Nephron progenitor cell (in vitro differentiated cells): ENCODE data around the gene ZNF546.

Experiments
- DNase-seq: peaks from one replicate; pipeline ENCODE4 v3.0.0; 2021
- H3K27ac Mint-ChIP-seq: 2 replicates; pipeline ENCODE4 v1.8.0; 2021; ENCODE audit warnings: mild to moderate bottlenecking, moderate library complexity, mixed read lengths
- H3K27me3 Mint-ChIP-seq: 2 replicates; pipeline ENCODE4 v1.8.0; 2021; ENCODE audit warnings: mild to moderate bottlenecking, low read depth, mixed read lengths; ENCODE audit not compliant: poor library complexity
- H3K36me3 Mint-ChIP-seq: 2 replicates; pipeline ENCODE4 v1.8.0; 2021; ENCODE audit warnings: low read depth, mixed read lengths
- H3K4me1 Mint-ChIP-seq: 2 replicates; pipeline ENCODE4 v1.8.0; 2021; ENCODE audit warnings: mixed read lengths
- H3K4me3 Mint-ChIP-seq: 2 replicates; pipeline ENCODE4 v1.8.0; 2021; ENCODE audit warnings: mild to moderate bottlenecking, moderate library complexity, mixed read lengths
- H3K9me3 Mint-ChIP-seq: 2 replicates; pipeline ENCODE4 v1.8.0; 2021; ENCODE audit warnings: mild to moderate bottlenecking, moderate library complexity, mixed read lengths
- TF ChIP-seq, protein P1 (sequence below): fragments of 200-600 bp; sonication (generic); IDR thresholded peaks from 2 replicates; pipeline ENCODE4 v1.5.0; 2021; ENCODE audit warnings: antibody characterized with exemption

Gene ZNF546

GRCh38 chr19:39970425-39970674 lies 26.5 kb upstream of the ZNF546 start:
- Mint-ChIP-seq H3K4me3 (peak overlapping the region; percentile 95), H3K4me1 (peaks cover 36% of the 10 kb centered on the region), H3K27ac (peak overlapping the region; percentile 96), H3K36me3 (peaks cover 34% of the 10 kb centered on the region), H3K9me3 (peaks cover 4% of the 10 kb centered on the region), H3K27me3 (no peaks in the 10 kb centered on the region)
- TF ChIP-seq, protein P1, sequence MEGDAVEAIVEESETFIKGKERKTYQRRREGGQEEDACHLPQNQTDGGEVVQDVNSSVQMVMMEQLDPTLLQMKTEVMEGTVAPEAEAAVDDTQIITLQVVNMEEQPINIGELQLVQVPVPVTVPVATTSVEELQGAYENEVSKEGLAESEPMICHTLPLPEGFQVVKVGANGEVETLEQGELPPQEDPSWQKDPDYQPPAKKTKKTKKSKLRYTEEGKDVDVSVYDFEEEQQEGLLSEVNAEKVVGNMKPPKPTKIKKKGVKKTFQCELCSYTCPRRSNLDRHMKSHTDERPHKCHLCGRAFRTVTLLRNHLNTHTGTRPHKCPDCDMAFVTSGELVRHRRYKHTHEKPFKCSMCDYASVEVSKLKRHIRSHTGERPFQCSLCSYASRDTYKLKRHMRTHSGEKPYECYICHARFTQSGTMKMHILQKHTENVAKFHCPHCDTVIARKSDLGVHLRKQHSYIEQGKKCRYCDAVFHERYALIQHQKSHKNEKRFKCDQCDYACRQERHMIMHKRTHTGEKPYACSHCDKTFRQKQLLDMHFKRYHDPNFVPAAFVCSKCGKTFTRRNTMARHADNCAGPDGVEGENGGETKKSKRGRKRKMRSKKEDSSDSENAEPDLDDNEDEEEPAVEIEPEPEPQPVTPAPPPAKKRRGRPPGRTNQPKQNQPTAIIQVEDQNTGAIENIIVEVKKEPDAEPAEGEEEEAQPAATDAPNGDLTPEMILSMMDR = no peak
- no peak for DNase-seq

GRCh38 chr19:39970675-39971379 lies 26.0 kb upstream of the ZNF546 start, which contains the start of gene PSMC4:
TSS of gene PSMC4 (plus strand) at chr19:39971165. CDS start at chr19:39971203, 38 bp downstream.
- DNase-seq = peak; percentile 97
- TF ChIP-seq, protein P1 = peak; percentile 45
- Mint-ChIP-seq H3K4me3 (peak within 1 kb of the TSS; percentile 95), H3K36me3 (peaks cover 39% of the 10 kb centered on the region), H3K27me3 (no peaks in the 10 kb centered on the region), H3K9me3 (peaks cover 4% of the 10 kb centered on the region), H3K27ac (peak within 1 kb of the TSS; percentile 96), H3K4me1 (peaks cover 36% of the 10 kb centered on the region)

DNA sequence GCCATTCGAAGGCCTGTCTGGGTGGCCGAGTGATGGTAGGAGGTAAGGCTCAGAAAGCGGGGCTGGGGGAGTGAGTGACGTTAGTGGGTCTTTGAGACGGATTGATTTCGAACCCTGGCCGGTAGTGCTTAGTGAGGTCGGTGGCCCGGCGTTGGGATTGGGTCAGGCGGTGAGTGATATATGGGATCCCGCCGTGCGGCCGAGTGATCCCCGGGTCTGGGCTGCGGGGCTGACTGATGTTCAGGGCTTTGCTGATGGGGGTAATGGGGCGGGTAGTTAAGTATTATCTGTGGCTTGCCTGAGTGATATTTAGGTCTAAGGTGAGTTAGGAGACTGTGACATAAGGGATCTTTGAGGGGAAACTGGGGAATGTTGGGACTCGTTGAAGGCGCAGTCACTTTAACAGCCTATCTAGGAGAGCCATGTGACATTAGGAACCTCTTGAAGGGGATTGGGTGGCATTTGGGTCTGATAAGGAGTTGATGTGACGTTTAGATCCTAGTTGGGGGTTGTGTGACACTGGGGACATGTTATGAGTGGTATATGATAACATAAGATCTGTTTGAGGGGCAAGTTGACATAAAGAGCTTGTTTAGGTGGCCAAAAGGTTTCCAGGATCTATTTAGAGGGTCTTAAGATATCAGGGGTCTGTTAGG lies 25.4 kb upstream of the ZNF546 start:
- TF ChIP-seq, protein P1 = no peak
- peak; percentile 56 for DNase-seq
- Mint-ChIP-seq H3K4me3 (peak overlapping the region; percentile 95), H3K36me3 (peaks cover 41% of the 10 kb centered on the region), H3K4me1 (peaks cover 36% of the 10 kb centered on the region), H3K9me3 (peaks cover 4% of the 10 kb centered on the region), H3K27me3 (no peaks in the 10 kb centered on the region), H3K27ac (peak overlapping the region; percentile 95)

DNA sequence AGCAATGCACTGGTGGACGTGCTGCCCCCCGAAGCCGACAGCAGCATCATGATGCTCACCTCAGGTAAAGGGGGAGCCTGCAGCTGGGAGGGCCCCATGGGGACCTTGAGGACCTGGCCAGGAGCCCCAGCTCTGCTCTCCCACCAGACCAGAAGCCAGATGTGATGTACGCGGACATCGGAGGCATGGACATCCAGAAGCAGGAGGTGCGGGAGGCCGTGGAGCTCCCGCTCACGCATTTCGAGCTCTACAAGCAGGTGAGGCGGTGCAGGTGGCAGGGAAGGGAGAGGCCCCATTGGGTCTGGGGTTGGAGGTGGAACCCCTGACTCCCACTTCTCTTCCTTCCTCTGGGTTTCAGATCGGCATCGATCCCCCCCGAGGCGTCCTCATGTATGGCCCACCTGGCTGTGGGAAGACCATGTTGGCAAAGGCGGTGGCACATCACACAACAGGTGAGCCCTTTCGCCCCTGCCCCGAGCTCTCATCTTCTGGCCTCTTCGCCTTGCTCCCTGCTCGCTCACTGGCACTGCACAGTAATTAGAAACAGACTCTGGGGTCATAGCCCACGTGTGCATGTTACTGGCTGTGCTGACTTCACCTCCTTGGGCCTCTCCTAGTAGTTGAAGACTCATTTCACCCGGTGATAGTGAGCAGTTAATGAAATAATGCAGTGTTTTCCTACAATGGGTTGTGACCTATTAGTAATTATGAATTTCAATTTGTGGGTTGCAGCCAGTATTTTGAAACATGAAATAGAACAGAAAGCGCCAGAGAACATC lies 22.3 kb upstream of the ZNF546 start:
- Mint-ChIP-seq H3K9me3 (peaks cover 4% of the 10 kb centered on the region), H3K36me3 (peaks cover 65% of the 10 kb centered on the region), H3K4me1 (peaks cover 28% of the 10 kb centered on the region), H3K27me3 (no peaks in the 10 kb centered on the region), H3K27ac (no peak overlapping the region), H3K4me3 (no peak overlapping the region)
- DNase-seq = no peak
- TF ChIP-seq, protein P1 = no peak

DNA sequence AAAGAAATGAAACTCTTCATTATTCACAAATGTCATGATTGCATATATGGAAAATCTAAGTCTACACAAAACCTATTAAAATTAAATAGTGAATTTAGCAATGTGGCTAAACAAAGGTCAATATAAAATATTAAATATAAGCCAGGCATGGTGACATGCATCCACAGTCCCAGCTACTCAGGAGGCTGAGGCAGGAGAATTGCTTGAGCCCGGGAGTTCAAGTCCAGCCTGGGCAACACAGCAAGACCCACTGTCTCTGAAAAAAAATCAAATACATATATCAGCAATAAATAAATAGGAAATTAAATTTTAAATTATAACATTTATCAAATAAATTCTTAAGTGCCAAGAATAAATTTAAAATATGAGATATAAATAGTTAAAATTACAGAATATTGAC lies 14.0 kb upstream of the ZNF546 start:
- DNase-seq = no peak
- no peaks in the 10 kb centered on the region for H3K4me1 Mint-ChIP-seq
- peaks cover under 1% of the 10 kb centered on the region for H3K27me3 Mint-ChIP-seq
- TF ChIP-seq, protein P1 = no peak
- H3K4me3 Mint-ChIP-seq = no peak overlapping the region
- H3K36me3 Mint-ChIP-seq = peaks cover 97% of the 10 kb centered on the region
- H3K9me3 Mint-ChIP-seq = peaks cover 53% of the 10 kb centered on the region
- no peak overlapping the region for H3K27ac Mint-ChIP-seq
